ENCODE measurements around the gene KDSR.

KDSR gene

DNA sequence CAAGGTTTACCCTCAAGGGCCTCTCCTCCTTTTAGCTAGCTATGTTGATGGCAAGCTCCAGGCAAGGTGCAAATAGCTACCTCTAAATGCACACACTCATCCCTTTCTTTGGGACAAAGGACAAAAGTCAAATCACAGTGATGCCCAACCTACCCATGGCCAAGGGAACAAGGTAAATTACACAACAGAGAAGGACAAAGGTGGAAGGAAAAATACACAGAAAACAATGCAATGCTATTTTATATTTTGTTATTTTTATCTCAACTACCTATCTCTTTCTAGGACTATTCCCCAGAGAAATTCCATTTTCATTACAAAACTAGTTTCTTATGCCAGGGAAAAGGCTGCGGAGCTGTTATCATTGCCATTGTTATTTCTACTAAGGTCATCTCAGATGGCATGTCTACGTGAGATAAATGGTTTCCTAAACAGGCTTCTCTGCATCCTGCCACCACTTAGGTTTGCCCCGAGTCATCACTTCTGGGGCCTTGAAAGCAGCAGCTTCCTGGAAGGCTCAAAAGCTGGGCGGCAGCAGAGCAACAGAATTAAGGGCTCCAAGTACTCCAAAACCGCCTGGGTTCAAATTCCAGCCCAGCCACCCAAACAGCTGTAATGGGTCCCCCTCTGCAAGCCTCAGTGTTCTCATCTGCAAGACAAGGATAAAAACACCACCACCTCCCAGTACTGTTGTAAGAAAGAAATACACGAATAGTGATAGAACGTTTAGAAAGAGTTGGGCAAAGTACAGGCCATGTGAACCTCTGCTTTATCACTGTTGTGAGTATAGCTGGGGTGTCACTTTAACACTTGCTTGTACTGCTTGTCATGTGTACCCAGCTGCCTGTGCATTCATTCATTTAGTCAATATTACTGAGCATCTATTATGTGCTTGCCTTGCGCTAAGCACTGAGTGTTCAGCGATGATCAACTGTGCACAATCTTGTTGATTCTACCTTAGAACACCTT is 68.3 kb downstream of the KDSR start:
- TF ChIP-seq POLR2A (IDR thresholded peaks at IDR 0.05; ENCODE audit: low read depth, low read length) = no peak
- FAIRE-seq = no peak
- no peak for DNase-seq (ENCODE audit: insufficient read length, low spot score)

GRCh38 chr18:63297687-63298399 is 69.2 kb downstream of the KDSR start:
- FAIRE-seq (no peak), DNase-seq (ENCODE audit: insufficient read length, low spot score) (no peak)
- TF ChIP-seq POLR2A (IDR thresholded peaks at IDR 0.05; ENCODE audit: low read depth, low read length) = no peak

- DNase-seq (ENCODE audit: insufficient read length, low spot score) (no peak), FAIRE-seq (no peak)
These were observed 73.1 kb downstream of the KDSR start for GRCh38 chr18:63293935-63294334.

GRCh38 chr18:63292831-63293683 is 73.9 kb downstream of the KDSR start:
- no peak for TF ChIP-seq POLR2A (IDR thresholded peaks at IDR 0.05; ENCODE audit: low read depth, low read length)
- DNase-seq (ENCODE audit: insufficient read length, low spot score) (no peak), FAIRE-seq (no peak)

More at GRCh38 chr18:63293935-63294334, 73.1 kb downstream of the KDSR start:
- TF ChIP-seq POLR2A (IDR thresholded peaks at IDR 0.05; ENCODE audit: low read depth, low read length) = no peak

DNA sequence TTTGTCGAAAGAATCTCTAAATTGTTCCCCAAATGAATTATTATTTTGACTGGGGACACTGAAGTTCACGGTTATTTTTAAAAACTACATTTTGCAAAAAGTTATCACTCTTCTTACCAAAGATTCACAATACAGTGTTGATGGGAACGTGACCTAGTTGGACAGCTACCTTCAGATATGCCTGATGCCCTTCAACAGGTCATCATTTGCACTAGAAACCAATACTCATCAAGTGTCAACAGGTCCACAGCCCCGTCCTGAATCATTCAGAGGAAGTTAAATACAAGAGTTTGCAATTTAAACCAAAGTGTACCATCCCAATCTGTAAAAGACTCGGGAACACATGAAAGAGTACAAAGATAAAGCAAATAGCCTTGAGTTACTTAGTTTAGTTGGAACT is 75.7 kb downstream of the KDSR start:
- no peak for TF ChIP-seq POLR2A (IDR thresholded peaks at IDR 0.05; ENCODE audit: low read depth, low read length)
- FAIRE-seq (no peak), DNase-seq (ENCODE audit: insufficient read length, low spot score) (no peak)

DNA sequence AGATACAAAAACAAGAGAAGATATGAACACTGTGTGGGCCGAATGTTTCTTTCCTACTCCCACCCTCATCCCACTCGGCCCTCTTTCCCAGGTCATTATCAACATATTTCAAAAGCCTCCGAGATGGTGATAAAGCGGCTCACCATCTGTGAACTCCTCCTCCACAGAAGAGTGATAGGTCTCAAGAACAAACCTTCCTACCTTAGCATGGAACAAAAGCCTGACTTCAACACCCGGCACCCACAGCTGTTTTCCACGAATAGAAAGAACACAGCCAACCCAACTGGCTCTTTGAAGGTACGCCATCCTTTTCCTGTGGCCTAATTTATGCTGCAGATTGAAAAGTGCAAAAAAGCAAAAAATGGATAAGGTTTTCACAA is 76.2 kb downstream of the KDSR start:
- DNase-seq (ENCODE audit: insufficient read length, low spot score) (no peak), FAIRE-seq (no peak)
- no peak for TF ChIP-seq POLR2A (IDR thresholded peaks at IDR 0.05; ENCODE audit: low read depth, low read length)

- FAIRE-seq = no peak
- no peak for TF ChIP-seq POLR2A (IDR thresholded peaks at IDR 0.05; ENCODE audit: low read depth, low read length)
- DNase-seq (ENCODE audit: insufficient read length, low spot score) = no peak
These were observed 76.7 kb downstream of the KDSR start for GRCh38 chr18:63290166-63290820.

DNA sequence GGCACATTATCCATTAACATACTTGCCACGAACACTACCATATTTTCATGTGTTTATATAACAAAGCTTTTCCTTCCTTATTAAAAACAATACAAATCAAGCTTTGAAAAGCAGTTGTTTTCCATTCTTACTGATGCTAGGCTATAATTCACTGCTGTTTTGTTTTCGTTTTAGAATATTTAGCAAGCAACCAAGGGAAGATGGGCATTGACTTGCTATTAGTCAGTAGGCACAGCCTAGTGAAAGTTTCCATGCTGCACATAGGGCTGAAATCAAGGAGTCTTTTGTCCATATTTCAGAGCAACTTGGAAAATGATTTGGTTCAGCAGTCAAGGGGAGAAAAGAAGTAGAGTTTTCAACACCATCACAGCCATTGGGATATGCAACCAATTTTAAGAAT is 78.7 kb downstream of the KDSR start:
- TF ChIP-seq POLR2A (IDR thresholded peaks at IDR 0.05; ENCODE audit: low read depth, low read length) = no peak
- no peak for FAIRE-seq
- no peak for DNase-seq (ENCODE audit: insufficient read length, low spot score)

DNA sequence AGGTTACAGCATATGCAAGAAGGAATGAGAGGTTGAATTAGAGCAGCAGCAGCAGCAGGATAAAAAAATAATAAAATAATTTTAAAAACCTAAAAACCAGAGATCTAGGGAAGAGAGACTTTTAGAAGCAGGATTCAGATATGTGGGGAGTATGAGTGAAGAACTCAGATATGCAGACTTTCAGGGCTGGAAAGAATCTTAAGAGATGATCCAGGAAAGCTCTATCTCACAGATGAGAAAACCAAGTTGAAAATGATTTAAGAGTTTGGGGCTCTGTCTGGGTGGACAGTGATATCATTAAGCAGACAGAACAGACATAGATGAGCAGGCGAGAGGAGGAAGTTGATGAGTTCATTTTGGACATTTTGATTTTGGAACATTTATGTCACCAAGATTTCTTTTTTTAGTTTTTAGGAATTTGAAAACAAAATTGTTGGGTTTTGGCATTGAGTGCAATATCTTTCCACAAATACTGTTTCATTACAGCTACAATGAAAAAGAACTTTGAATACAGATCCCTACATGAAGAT is 79.2 kb downstream of the KDSR start:
- FAIRE-seq = no peak
- DNase-seq (ENCODE audit: insufficient read length, low spot score) = no peak
- TF ChIP-seq POLR2A (IDR thresholded peaks at IDR 0.05; ENCODE audit: low read depth, low read length) = no peak

GRCh38 chr18:63286926-63287325 is 80.1 kb downstream of the KDSR start:
- no peak for DNase-seq (ENCODE audit: insufficient read length, low spot score)
- no peak for FAIRE-seq
- TF ChIP-seq POLR2A (IDR thresholded peaks at IDR 0.05; ENCODE audit: low read depth, low read length) = no peak

DNA sequence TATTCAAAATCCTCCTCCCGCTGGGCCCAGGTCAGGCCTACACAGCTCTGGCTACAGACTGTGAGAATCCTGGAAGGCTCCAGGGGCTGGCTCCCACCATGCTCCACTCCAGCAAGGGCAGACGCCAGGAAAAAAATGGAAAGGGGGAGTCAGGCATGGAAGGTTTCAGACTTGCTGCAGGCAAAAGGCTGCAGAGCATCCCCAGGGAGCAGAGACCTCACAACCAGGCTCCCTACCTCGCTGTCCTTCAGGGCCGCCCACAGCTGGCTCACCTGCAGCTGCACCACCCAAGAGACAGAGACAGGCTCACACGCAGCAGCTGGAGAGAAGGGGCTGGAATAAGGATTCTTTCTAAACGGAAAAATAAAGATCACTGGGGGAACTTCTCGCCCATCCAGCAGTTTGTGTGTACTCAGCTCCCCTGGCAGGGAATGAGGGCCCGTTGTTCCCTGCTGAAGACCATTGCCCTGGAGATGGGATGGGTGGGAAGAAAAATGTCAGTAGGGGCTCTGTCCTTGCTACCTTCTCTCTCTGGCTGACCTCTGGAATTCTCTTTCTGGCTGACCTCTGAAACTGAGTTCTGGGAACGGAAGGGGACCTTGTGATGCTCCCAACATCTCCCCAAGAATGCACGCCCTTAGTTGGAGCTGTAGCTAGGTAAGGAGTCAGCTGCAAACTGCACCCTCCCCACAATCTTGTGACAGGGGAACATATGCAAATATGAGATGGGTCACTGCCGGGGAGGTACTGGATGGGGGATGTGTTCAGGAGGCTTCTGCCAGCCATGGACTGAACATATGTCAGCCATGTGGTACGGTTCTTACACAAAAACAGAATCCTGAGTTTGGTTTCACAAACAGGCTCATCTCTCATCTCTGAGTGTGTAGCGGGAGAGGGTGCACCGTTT is 81.9 kb downstream of the KDSR start:
- no peak for DNase-seq (ENCODE audit: insufficient read length, low spot score)
- FAIRE-seq = no peak
- no peak for TF ChIP-seq POLR2A (IDR thresholded peaks at IDR 0.05; ENCODE audit: low read depth, low read length)

- no peak for TF ChIP-seq POLR2A (IDR thresholded peaks at IDR 0.05; ENCODE audit: low read depth, low read length)
- FAIRE-seq = no peak
These were observed 82.7 kb downstream of the KDSR start for GRCh38 chr18:63284173-63284799.

More at GRCh38 chr18:63284173-63284799, 82.7 kb downstream of the KDSR start:
- DNase-seq (ENCODE audit: insufficient read length, low spot score) = no peak
